Keratinocyte (primary cell): Measurements from ENCODE around the gene DNTTIP2. TPM values are rescaled to one million over a fixed set of nuclear protein-coding genes. Genes with fewer than 3 reads are reported as not detected.

Experiments used
- DNase-seq: peaks from one replicate; pipeline ENCODE4 v3.0.0-alpha.2; 2011; ENCODE audit warnings: low read depth, missing footprints, low spot score
- FAIRE-seq: peaks from 2 replicates; lab custom pipeline; 2011; peaks lifted over from hg19 to GRCh38; lab: Jason Lieb, UNC
- H2AFZ ChIP-seq: 2 replicates; pipeline ENCODE4 v1.6.0; 2012; ENCODE audit warnings: low read length, control low read depth, inconsistent platforms; ENCODE audit not compliant: control insufficient read depth
- H3K27ac ChIP-seq: 2 replicates; pipeline ENCODE4 v1.5.1; 2011; ENCODE audit warnings: low read length; ENCODE audit not compliant: control insufficient read depth, insufficient read depth
- H3K27me3 ChIP-seq: 3 replicates; pipeline ENCODE4 v1.6.0; 2011; ENCODE audit warnings: low read length; ENCODE audit not compliant: control insufficient read depth, insufficient read depth; ENCODE audit errors: extremely low read depth
- H3K36me3 ChIP-seq, 2 experiments: 2 replicates in 1 of 2; 3 replicates in 1 of 2; pipeline ENCODE4 v1.5.1; 2011; ENCODE audit warnings: low read length in 2 of 2, mild to moderate bottlenecking in 1 of 2; ENCODE audit not compliant: control insufficient read depth in 2 of 2, insufficient read depth in 2 of 2; ENCODE audit errors: extremely low read depth in 1 of 2
- H3K4me1 ChIP-seq: 3 replicates; pipeline ENCODE4 v1.5.1; 2011; ENCODE audit warnings: low read length; ENCODE audit not compliant: control insufficient read depth, insufficient read depth; ENCODE audit errors: extremely low read depth
- H3K4me2 ChIP-seq: 3 replicates; pipeline ENCODE4 v1.6.0; 2011; ENCODE audit warnings: low read depth, low read length; ENCODE audit not compliant: control insufficient read depth, insufficient read depth; ENCODE audit errors: extremely low read depth
- H3K4me3 ChIP-seq, 3 experiments: fragments of 200-600 bp in 1 of 3; sonication (generic) in 1 of 3; 2 replicates in 2 of 3; 3 replicates in 1 of 3; pipeline ENCODE4 v1.5.1; 2011 to 2016; ENCODE audit warnings: low read length in 3 of 3, mild to moderate bottlenecking in 3 of 3, control low read depth in 2 of 3, inconsistent platforms in 1 of 3, low read depth in 1 of 3, mixed read lengths in 1 of 3, mixed run types in 1 of 3, moderate library complexity in 1 of 3; ENCODE audit not compliant: control insufficient read depth in 2 of 3, insufficient read depth in 2 of 3; ENCODE audit errors: extremely low read depth in 1 of 3
- H3K79me2 ChIP-seq: 2 replicates; pipeline ENCODE4 v1.6.0; 2012; ENCODE audit warnings: low read length; ENCODE audit not compliant: control insufficient read depth, insufficient read depth
- H3K9ac ChIP-seq: 3 replicates; pipeline ENCODE4 v1.6.0; 2011; ENCODE audit warnings: low read length; ENCODE audit not compliant: control insufficient read depth, insufficient read depth; ENCODE audit errors: extremely low read depth
- H3K9me1 ChIP-seq: 3 replicates; pipeline ENCODE4 v1.6.0; 2011; ENCODE audit warnings: low read length; ENCODE audit not compliant: control insufficient read depth, insufficient read depth; ENCODE audit errors: extremely low read depth
- H3K9me3 ChIP-seq: 2 replicates; pipeline ENCODE4 v1.5.1; 2012; ENCODE audit warnings: low read depth, low read length; ENCODE audit not compliant: control insufficient read depth
- H4K20me1 ChIP-seq: 3 replicates; pipeline ENCODE4 v1.6.0; 2011; ENCODE audit warnings: low read length; ENCODE audit not compliant: control insufficient read depth, insufficient read depth; ENCODE audit errors: extremely low read depth
- EZH2 ChIP-seq: IDR thresholded peaks from one replicate; pipeline ENCODE4 v1.6.1; 2012; ENCODE audit warnings: inconsistent platforms, mild to moderate bottlenecking, low read length, moderate library complexity
- dilution Hi-C: fragments of 300-500 bp; cut with MboI; formaldehyde crosslinking; loops from one replicate; pipeline ENCODE4 v1.7.0; 2020; ENCODE audit warnings: low sequenced_read_pairs; ENCODE audit not compliant: extremely low pct_ligation_motif_present
- polyA plus RNA-seq, 5 experiments: library from polyadenylated mRNA; depleted of rRNA in 3 of 5; stranded (reverse) in 3 of 5; stranded (forward) in 1 of 5; unstranded in 1 of 5; fragments of >200 nt; gene quantifications; 1 replicate in 1 of 5; 2 replicates in 3 of 5; 3 replicates in 1 of 5; pipeline versions ENCODE4 v1.2.1 to v1.2.3, GENCODE V29; 2011 to 2012; ENCODE audit warnings: missing spikeins in 2 of 5, low read depth in 1 of 5, low replicate concordance in 1 of 5
- TF ChIP-seq, protein P1 (sequence below), 3 experiments: IDR thresholded peaks in 1 of 3; conservative IDR thresholded peaks in 1 of 3; optimal IDR thresholded peaks in 1 of 3; 2 replicates in 2 of 3; 3 replicates in 1 of 3; pipeline versions ENCODE3 to v1.5.1; 2011; ENCODE audit warnings: low read length in 3 of 3, mild to moderate bottlenecking in 3 of 3, moderate library complexity in 2 of 3, control low read depth in 1 of 3, inconsistent platforms in 1 of 3; ENCODE audit not compliant: insufficient read depth in 2 of 3; ENCODE audit errors: extremely low read depth in 1 of 3

DNTTIP2 gene
- polyA plus RNA-seq, 1 donor (not counting 4 experiments of a cell fraction or from before 2014, with no cell fraction given), result 46.2 TPM

DNA sequence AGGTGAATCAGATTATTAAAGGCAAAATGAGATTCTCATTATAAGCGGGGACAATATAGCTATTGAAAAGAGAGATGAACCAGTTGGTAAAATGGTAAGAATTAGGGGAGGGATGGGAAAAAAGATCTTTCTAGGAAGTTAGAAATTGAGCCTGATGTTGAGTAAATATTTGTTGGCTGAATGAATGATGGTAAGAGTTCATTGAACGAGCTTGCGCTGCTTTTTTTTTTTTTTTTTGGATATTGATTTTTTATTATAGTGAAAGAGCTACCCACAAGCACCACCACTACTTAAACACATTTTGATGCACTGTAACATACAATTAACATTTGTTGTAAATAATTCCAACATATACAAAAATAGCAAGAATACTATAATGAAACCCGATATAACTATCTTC is 31.3 kb upstream of the DNTTIP2 start:
- no peaks in the 10 kb centered on the region for H3K9me1 ChIP-seq
- peak overlapping the region; percentile 63 for H3K4me2 ChIP-seq
- H4K20me1 ChIP-seq, result no peaks in the 10 kb centered on the region
- no peak overlapping the region for H3K27ac ChIP-seq
- H3K36me3 ChIP-seq, result no peaks in the 10 kb centered on the region
- H3K27me3 ChIP-seq, result no peaks in the 10 kb centered on the region
- TF ChIP-seq EZH2, result no peak
- TF ChIP-seq, protein P1, sequence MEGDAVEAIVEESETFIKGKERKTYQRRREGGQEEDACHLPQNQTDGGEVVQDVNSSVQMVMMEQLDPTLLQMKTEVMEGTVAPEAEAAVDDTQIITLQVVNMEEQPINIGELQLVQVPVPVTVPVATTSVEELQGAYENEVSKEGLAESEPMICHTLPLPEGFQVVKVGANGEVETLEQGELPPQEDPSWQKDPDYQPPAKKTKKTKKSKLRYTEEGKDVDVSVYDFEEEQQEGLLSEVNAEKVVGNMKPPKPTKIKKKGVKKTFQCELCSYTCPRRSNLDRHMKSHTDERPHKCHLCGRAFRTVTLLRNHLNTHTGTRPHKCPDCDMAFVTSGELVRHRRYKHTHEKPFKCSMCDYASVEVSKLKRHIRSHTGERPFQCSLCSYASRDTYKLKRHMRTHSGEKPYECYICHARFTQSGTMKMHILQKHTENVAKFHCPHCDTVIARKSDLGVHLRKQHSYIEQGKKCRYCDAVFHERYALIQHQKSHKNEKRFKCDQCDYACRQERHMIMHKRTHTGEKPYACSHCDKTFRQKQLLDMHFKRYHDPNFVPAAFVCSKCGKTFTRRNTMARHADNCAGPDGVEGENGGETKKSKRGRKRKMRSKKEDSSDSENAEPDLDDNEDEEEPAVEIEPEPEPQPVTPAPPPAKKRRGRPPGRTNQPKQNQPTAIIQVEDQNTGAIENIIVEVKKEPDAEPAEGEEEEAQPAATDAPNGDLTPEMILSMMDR (optimal IDR thresholded peaks at IDR 0.05 in 1 of 3, IDR thresholded peaks at IDR 0.05 in 1 of 3, conservative IDR thresholded peaks at IDR 0.05 in 1 of 3; ENCODE audit: extremely low read depth in 1 of 3, insufficient read depth in 2 of 3, low read length in 3 of 3), result no peak
- no peak overlapping the region for H2AFZ ChIP-seq
- H3K9me3 ChIP-seq, result no peaks in the 10 kb centered on the region
- H3K4me3 ChIP-seq, result no peak overlapping the region
- H3K9ac ChIP-seq, result no peak overlapping the region
- peaks cover 16% of the 10 kb centered on the region for H3K4me1 ChIP-seq
- dilution Hi-C loops, result no loop called here
- FAIRE-seq (no peak), DNase-seq (no peak)
- H3K79me2 ChIP-seq, result peaks cover 36% of the 10 kb centered on the region

DNA sequence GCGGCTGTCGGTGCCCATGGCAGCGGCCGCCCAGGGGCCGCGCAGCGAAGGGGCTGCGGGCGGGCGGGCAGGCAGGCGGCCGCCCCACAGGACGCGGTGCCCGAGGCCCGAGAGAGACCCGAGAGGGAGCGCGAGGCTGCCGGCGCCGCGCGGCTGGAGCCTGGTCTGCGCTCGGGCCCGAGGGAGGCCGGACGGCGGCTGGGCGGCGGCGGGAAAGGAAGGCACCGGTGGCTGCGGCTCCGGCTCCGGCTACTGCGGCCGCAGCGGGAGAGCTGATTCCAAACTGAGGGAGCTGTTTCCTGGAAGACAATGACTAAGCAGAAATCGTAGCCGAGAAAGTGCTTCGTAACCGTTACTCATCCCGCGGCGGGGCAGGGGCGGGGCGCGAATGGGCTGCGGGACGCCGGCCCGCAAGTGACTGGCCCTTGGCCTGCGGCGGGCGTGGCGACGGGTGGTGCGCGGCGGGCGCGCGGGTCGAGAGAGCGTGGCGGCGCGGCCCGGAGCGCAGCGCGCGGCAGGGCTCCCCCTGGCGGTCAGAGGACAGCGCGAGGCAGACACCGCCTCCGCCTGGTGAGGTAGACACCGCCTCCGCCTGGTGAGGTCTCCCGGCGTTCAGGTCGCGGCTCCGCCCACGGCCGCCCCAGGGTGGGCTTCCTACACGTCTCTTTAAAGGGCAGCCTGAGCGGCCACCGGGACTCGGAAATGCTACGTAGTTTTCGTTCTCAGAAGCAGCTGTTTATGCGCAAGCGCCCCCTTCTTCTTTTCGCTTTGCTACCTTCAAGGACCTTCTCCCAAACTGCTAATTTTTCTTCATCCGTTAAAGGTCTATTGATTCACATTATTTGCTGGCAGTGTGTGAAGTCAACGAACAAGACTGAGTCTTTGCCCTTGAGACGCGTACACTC is 30.4 kb upstream of the DNTTIP2 start, which contains the start of gene GCLM:
TSS of gene GCLM (minus strand) at position 285 of the 905 bp plus-strand sequence. CDS start at position 18, 267 bp downstream.
- FAIRE-seq, result no peak

More for the DNA sequence above, 30.4 kb upstream of the DNTTIP2 start, which contains the start of gene GCLM:
- H3K9me3 ChIP-seq, result no peaks in the 10 kb centered on the region
- peak within 1 kb of the TSS; percentile 81 for H3K9ac ChIP-seq
- no peaks in the 10 kb centered on the region for H3K9me1 ChIP-seq
- H3K36me3 ChIP-seq, result no peaks in the 10 kb centered on the region
- no peaks in the 10 kb centered on the region for H3K27me3 ChIP-seq
- H3K4me3 ChIP-seq, result peak within 1 kb of the TSS; percentile 80 to 86 (median 83)
- no peaks in the 10 kb centered on the region for H4K20me1 ChIP-seq
- peak within 1 kb of the TSS; percentile 75 for H2AFZ ChIP-seq
- H3K27ac ChIP-seq, result peak within 1 kb of the TSS; percentile 69
- no peak for TF ChIP-seq EZH2
- TF ChIP-seq, protein P1 (optimal IDR thresholded peaks at IDR 0.05 in 1 of 3, IDR thresholded peaks at IDR 0.05 in 1 of 3, conservative IDR thresholded peaks at IDR 0.05 in 1 of 3; ENCODE audit: extremely low read depth in 1 of 3, insufficient read depth in 2 of 3, low read length in 3 of 3), result peak; percentile 74 to 96 (median 89)
- dilution Hi-C loops, result no loop called here
- H3K79me2 ChIP-seq, result peaks cover 44% of the 10 kb centered on the region
- peaks cover 16% of the 10 kb centered on the region for H3K4me1 ChIP-seq
- peak; percentile 73 for DNase-seq
- peak within 1 kb of the TSS; percentile 92 for H3K4me2 ChIP-seq
